ENCODE data around the gene FCRL6. TPM values are rescaled to one million over a fixed set of nuclear protein-coding genes. Genes with fewer than 3 reads are reported as not detected.

FCRL6 gene
- total RNA-seq, 1 donor from 2014 or later, result not detected

- H3K4me1 ChIP-seq, result peaks cover 3 to 14% of the 10 kb centered on the region in 2 donors
- H3K4me3 ChIP-seq, result peak within 1 kb of the TSS; percentile 73 to 94
- TF ChIP-seq, protein P1, sequence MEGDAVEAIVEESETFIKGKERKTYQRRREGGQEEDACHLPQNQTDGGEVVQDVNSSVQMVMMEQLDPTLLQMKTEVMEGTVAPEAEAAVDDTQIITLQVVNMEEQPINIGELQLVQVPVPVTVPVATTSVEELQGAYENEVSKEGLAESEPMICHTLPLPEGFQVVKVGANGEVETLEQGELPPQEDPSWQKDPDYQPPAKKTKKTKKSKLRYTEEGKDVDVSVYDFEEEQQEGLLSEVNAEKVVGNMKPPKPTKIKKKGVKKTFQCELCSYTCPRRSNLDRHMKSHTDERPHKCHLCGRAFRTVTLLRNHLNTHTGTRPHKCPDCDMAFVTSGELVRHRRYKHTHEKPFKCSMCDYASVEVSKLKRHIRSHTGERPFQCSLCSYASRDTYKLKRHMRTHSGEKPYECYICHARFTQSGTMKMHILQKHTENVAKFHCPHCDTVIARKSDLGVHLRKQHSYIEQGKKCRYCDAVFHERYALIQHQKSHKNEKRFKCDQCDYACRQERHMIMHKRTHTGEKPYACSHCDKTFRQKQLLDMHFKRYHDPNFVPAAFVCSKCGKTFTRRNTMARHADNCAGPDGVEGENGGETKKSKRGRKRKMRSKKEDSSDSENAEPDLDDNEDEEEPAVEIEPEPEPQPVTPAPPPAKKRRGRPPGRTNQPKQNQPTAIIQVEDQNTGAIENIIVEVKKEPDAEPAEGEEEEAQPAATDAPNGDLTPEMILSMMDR (IDR thresholded peaks at IDR 0.05), result peak; percentile 92 to 95 (median 93)
- no peaks in the 10 kb centered on the region for H3K9me3 ChIP-seq
- no peaks in the 10 kb centered on the region for H3K27me3 ChIP-seq
- H3K36me3 ChIP-seq, result no peaks in the 10 kb centered on the region
- DNase-seq (ENCODE audit: low spot score in 2 of 2), result peak; percentile 90 to 99
- intact Hi-C loops (cut with DNase I), result loop anchor here (1.0 to 10.0 kb wide), 8 partner anchors 74 to 504 kb away; partner anchors contain the start of genes CFAP45, IGSF9, PEX19 and TAGLN2
- H3K27ac ChIP-seq, result peak within 1 kb of the TSS; percentile 73 to 79
Measured at GRCh38 chr1:159780583-159781582, 21.3 kb upstream of the FCRL6 start, which contains the start of gene DUSP23. Gene DUSP23, plus strand, starts transcription at chr1:159780962. Its CDS starts 139 bp downstream, at chr1:159781101.

- TF ChIP-seq, protein P1 (IDR thresholded peaks at IDR 0.05), result no peak
- DNase-seq (ENCODE audit: low spot score in 2 of 2), result no peak
- peak overlapping the region; percentile 73 to 94 for H3K4me3 ChIP-seq
- H3K36me3 ChIP-seq, result no peaks in the 10 kb centered on the region
- no peak overlapping the region for H3K27ac ChIP-seq
- intact Hi-C loops (cut with DNase I), result loop anchor here (1.0 to 10.0 kb wide), 7 partner anchors 73 to 503 kb away; partner anchors contain the start of genes CFAP45, IGSF9, PEX19 and TAGLN2
- H3K9me3 ChIP-seq, result no peaks in the 10 kb centered on the region
- peaks cover 3 to 14% of the 10 kb centered on the region in 2 donors for H3K4me1 ChIP-seq
- no peaks in the 10 kb centered on the region for H3K27me3 ChIP-seq
Measured at GRCh38 chr1:159781992-159782391, 20.2 kb upstream of the FCRL6 start.

GRCh38 chr1:159783724-159784123 lies 18.4 kb upstream of the FCRL6 start:
- Histone ChIP-seq H3K27me3 (no peaks in the 10 kb centered on the region), H3K36me3 (no peaks in the 10 kb centered on the region), H3K4me1 (peaks cover 3 to 14% of the 10 kb centered on the region in 2 donors), H3K4me3 (no peak overlapping the region), H3K9me3 (no peaks in the 10 kb centered on the region), H3K27ac (no peak overlapping the region)
- intact Hi-C loops (cut with DNase I), result loop anchor here (5.0 to 10.0 kb wide), 2 partner anchors 224 to 501 kb away; partner anchors contain the start of gene PEX19
- DNase-seq (ENCODE audit: low spot score in 2 of 2), result no peak
- TF ChIP-seq, protein P1 (IDR thresholded peaks at IDR 0.05), result no peak

DNA sequence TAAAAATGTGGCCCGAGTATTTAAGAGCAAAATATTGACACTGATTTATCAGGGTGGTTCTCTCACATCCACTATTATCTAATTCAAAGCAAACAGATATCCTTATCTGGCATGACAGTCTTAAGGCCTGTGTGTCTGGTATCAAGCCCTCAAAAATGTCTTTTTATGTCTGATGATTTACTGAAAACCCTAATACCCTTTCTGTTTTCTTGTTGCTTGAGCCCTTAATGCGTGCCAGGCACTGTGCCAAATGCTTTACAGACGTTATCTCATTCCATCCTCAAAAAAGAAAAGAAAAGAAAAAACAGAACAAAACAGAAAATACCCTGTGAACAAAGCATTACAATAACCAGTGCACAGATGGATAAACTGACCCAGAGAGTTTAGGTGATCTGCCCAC lies 15.7 kb upstream of the FCRL6 start:
- TF ChIP-seq, protein P1 (IDR thresholded peaks at IDR 0.05), result no peak

GRCh38 chr1:159786966-159787365 lies 15.2 kb upstream of the FCRL6 start:
- DNase-seq (ENCODE audit: low spot score in 2 of 2), result no peak
- Histone ChIP-seq H3K36me3 (no peaks in the 10 kb centered on the region), H3K27me3 (no peaks in the 10 kb centered on the region), H3K4me1 (no peaks in the 10 kb centered on the region), H3K9me3 (no peaks in the 10 kb centered on the region), H3K27ac (no peak overlapping the region), H3K4me3 (no peak overlapping the region)
- intact Hi-C loops (cut with DNase I), result loop anchor here (10.0 kb wide), 1 partner anchor 498 kb away; the partner anchor contains the start of gene PEX19
- TF ChIP-seq, protein P1 (IDR thresholded peaks at IDR 0.05), result no peak

More for the DNA sequence above, 15.7 kb upstream of the FCRL6 start:
- intact Hi-C loops (cut with DNase I), result loop anchor here (10.0 kb wide), 1 partner anchor 498 kb away; the partner anchor contains the start of gene PEX19
- Histone ChIP-seq H3K27ac (no peak overlapping the region), H3K27me3 (no peaks in the 10 kb centered on the region), H3K4me1 (peaks cover 2% of the 10 kb centered on the region in 2 donors), H3K9me3 (no peaks in the 10 kb centered on the region), H3K36me3 (no peaks in the 10 kb centered on the region), H3K4me3 (no peak overlapping the region)
- DNase-seq (ENCODE audit: low spot score in 2 of 2), result no peak

All from ascending aorta (tissue), 2 donors.